ENCODE measurements around the gene MSL3B.

MSL3B gene

DNA sequence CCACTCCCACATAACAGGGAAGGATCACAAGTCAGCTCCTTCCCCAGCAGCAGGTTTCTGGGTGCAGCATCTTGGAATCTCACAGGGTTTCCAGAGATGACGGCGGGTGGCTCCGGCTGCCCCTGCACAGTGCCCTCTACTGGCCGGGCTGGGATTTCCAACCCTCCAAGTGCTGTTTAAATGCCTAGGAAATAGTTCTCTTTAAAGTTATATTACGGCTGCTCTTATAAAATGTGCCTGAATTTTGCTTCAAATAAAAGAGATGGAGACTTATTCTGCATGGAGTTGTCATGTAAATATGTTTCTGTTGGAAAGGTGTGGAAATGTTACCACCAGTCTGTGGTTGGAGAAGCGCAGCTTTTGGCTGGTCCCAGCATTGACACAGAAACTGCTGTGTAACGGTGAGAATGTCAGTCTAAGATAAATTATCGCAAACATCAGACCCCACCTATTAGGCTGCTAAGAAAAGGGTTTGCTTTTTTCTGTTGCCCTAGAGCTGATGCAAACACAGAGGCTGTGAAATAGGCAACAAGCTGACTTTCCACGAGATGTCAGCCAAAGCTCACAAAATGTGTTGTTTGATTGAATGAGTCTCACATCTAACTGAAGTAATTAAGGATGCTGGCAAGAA lies 10.6 kb downstream of the MSL3B start (continued):
- TF ChIP-seq NBN (IDR thresholded peaks at IDR 0.05; ENCODE audit: low read depth) (peak; percentile 84), NFIC (IDR thresholded peaks at IDR 0.05) (no peak), FOXA3 (CRISPR knock-in tag; conservative IDR thresholded peaks at IDR 0.05 in 1 of 2, IDR thresholded peaks at IDR 0.05 in 1 of 2) (0 out of 4 replicates have a peak, but pooled peaks of 1 of the 2 experiments have one; percentile 25), ZNF212 (CRISPR knock-in tag; IDR thresholded peaks at IDR 0.05) (no peak), ZNF239 (CRISPR knock-in tag; IDR thresholded peaks at IDR 0.05) (no peak), GABPA (tag; conservative IDR thresholded peaks at IDR 0.05; ENCODE audit: low read depth) (no peak), RNF2 (IDR thresholded peaks at IDR 0.05) (no peak; the same call in 1 of the 2 replicates), ZNF561 (CRISPR knock-in tag; conservative IDR thresholded peaks at IDR 0.05) (no peak), SNRNP70 (optimal IDR thresholded peaks at IDR 0.05; ENCODE audit: low read depth, low read length) (no peak), ZKSCAN8 (CRISPR knock-in tag; IDR thresholded peaks at IDR 0.05) (no peak), ZNF316 (IDR thresholded peaks at IDR 0.05) (peak; percentile 87), ADNP (tag; IDR thresholded peaks at IDR 0.05) (no peak), RFX1 (IDR thresholded peaks at IDR 0.05) (peak; percentile 77), U2AF1 (optimal IDR thresholded peaks at IDR 0.05; ENCODE audit: low read depth, low read length) (no peak)
- TF ChIP-seq, protein P1, sequence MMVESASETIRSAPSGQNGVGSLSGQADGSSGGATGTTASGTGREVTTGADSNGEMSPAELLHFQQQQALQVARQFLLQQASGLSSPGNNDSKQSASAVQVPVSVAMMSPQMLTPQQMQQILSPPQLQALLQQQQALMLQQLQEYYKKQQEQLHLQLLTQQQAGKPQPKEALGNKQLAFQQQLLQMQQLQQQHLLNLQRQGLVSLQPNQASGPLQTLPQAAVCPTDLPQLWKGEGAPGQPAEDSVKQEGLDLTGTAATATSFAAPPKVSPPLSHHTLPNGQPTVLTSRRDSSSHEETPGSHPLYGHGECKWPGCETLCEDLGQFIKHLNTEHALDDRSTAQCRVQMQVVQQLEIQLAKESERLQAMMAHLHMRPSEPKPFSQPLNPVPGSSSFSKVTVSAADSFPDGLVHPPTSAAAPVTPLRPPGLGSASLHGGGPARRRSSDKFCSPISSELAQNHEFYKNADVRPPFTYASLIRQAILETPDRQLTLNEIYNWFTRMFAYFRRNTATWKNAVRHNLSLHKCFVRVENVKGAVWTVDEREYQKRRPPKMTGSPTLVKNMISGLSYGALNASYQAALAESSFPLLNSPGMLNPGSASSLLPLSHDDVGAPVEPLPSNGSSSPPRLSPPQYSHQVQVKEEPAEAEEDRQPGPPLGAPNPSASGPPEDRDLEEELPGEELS (CRISPR knock-in tag; IDR thresholded peaks at IDR 0.05; ENCODE audit: borderline replicate concordance) = no peak
- TF ChIP-seq, protein P2, sequence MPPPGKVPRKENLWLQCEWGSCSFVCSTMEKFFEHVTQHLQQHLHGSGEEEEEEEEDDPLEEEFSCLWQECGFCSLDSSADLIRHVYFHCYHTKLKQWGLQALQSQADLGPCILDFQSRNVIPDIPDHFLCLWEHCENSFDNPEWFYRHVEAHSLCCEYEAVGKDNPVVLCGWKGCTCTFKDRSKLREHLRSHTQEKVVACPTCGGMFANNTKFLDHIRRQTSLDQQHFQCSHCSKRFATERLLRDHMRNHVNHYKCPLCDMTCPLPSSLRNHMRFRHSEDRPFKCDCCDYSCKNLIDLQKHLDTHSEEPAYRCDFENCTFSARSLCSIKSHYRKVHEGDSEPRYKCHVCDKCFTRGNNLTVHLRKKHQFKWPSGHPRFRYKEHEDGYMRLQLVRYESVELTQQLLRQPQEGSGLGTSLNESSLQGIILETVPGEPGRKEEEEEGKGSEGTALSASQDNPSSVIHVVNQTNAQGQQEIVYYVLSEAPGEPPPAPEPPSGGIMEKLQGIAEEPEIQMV (tag; conservative IDR thresholded peaks at IDR 0.05; ENCODE audit: low read depth) = no peak
- TF ChIP-seq, protein P3, sequence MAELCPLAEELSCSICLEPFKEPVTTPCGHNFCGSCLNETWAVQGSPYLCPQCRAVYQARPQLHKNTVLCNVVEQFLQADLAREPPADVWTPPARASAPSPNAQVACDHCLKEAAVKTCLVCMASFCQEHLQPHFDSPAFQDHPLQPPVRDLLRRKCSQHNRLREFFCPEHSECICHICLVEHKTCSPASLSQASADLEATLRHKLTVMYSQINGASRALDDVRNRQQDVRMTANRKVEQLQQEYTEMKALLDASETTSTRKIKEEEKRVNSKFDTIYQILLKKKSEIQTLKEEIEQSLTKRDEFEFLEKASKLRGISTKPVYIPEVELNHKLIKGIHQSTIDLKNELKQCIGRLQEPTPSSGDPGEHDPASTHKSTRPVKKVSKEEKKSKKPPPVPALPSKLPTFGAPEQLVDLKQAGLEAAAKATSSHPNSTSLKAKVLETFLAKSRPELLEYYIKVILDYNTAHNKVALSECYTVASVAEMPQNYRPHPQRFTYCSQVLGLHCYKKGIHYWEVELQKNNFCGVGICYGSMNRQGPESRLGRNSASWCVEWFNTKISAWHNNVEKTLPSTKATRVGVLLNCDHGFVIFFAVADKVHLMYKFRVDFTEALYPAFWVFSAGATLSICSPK (IDR thresholded peaks at IDR 0.05; ENCODE audit: borderline replicate concordance) = no peak
- TF ChIP-seq, protein P4, sequence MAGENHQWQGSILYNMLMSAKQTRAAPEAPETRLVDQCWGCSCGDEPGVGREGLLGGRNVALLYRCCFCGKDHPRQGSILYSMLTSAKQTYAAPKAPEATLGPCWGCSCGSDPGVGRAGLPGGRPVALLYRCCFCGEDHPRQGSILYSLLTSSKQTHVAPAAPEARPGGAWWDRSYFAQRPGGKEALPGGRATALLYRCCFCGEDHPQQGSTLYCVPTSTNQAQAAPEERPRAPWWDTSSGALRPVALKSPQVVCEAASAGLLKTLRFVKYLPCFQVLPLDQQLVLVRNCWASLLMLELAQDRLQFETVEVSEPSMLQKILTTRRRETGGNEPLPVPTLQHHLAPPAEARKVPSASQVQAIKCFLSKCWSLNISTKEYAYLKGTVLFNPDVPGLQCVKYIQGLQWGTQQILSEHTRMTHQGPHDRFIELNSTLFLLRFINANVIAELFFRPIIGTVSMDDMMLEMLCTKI (IDR thresholded peaks at IDR 0.05; ENCODE audit: partially characterized antibody) = no peak
- TF ChIP-seq, protein P5, sequence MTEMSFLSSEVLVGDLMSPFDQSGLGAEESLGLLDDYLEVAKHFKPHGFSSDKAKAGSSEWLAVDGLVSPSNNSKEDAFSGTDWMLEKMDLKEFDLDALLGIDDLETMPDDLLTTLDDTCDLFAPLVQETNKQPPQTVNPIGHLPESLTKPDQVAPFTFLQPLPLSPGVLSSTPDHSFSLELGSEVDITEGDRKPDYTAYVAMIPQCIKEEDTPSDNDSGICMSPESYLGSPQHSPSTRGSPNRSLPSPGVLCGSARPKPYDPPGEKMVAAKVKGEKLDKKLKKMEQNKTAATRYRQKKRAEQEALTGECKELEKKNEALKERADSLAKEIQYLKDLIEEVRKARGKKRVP (CRISPR knock-in tag; IDR thresholded peaks at IDR 0.05) = peak; percentile 65; the same call in 1 of the 2 replicates
- TF ChIP-seq, protein P6, sequence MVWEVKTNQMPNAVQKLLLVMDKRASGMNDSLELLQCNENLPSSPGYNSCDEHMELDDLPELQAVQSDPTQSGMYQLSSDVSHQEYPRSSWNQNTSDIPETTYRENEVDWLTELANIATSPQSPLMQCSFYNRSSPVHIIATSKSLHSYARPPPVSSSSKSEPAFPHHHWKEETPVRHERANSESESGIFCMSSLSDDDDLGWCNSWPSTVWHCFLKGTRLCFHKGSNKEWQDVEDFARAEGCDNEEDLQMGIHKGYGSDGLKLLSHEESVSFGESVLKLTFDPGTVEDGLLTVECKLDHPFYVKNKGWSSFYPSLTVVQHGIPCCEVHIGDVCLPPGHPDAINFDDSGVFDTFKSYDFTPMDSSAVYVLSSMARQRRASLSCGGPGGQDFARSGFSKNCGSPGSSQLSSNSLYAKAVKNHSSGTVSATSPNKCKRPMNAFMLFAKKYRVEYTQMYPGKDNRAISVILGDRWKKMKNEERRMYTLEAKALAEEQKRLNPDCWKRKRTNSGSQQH (CRISPR knock-in tag; IDR thresholded peaks at IDR 0.05) = no peak

Measured in K562 (cell line).